Measurements from ENCODE around the gene PRELID3B.
"Not testable (repeated sequence)": the region's sequence is repeated elsewhere in the genome, so short reads cannot be mapped to it uniquely, and the experiment has no call there.

The PRELID3B gene

DNA sequence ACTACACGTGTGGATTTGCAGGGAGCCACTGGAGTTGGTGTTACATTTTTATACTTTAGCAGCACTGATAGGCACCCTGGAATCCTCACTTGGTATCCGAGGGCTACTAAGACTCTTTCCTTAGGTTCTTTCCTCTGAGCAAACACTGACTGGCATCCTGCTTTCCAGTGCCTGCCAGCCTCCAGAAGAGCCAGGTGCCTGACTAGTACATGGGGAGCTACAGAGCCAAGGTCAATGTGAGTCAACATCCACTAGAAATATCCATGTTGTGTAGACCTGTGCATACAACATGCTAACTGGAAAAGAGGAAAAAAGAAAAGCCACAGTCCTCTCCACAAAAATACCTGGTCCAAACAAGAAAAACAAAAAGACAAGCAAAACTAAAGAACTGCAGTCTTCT is 17.5 kb downstream of the PRELID3B start:
- DNase-seq = no peak

DNA sequence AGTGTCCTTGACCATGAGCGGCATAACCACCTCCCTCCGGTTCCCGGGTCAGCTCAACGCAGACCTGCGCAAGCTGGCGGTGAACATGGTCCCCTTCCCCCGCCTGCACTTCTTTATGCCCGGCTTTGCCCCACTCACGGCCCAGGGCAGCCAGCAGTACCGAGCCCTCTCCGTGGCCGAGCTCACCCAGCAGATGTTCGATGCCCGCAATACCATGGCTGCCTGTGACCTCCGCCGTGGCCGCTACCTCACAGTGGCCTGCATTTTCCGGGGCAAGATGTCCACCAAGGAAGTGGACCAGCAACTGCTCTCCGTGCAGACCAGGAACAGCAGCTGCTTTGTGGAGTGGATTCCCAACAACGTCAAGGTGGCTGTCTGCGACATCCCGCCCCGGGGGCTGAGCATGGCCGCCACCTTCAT is 18.5 kb downstream of the PRELID3B start:
- peak; percentile 46 for DNase-seq

DNA sequence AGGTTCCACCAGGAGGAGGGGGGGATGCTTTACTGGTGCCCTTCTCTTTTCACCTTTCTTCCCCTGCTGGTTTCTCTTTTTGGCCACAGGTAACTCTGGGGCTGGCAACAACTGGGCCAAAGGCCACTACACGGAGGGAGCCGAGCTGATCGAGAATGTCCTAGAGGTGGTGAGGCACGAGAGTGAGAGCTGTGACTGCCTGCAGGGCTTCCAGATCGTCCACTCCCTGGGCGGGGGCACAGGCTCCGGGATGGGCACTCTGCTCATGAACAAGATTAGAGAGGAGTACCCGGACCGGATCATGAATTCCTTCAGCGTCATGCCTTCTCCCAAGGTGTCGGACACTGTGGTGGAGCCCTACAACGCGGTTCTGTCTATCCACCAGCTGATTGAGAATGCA is 19.0 kb downstream of the PRELID3B start:
- peak; percentile 33 for DNase-seq

GRCh38 chr20:59022754-59023153 is 19.8 kb downstream of the PRELID3B start:
- DNase-seq = peak; percentile 32

GRCh38 chr20:59020938-59021551 is 21.5 kb downstream of the PRELID3B start:
- DNase-seq = peak; percentile 41

DNA sequence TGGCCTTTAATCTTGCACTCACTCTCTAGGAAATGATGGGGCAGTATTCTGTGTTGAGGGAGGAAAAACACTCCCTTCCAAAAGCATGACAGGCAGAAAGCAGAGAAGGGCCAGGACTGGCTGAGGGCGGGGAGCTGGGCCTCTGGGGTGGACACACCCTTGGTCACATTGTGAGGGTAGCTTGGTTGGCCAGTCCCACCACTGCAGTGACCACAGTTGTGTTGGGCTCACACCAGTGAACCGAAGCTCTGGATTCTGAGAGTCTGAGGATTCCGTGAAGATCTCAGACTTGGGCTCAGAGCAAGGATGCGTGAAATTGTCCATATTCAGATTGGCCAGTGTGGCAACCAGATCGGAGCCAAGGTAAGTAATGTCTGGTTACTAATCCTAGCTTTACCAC is 23.4 kb downstream of the PRELID3B start, which contains the start of gene TUBB1:
TSS of gene TUBB1 (plus strand) at position 213 of the 400 bp plus-strand sequence. CDS start at position 307, 94 bp downstream.
- peak; percentile 43 for DNase-seq

DNA sequence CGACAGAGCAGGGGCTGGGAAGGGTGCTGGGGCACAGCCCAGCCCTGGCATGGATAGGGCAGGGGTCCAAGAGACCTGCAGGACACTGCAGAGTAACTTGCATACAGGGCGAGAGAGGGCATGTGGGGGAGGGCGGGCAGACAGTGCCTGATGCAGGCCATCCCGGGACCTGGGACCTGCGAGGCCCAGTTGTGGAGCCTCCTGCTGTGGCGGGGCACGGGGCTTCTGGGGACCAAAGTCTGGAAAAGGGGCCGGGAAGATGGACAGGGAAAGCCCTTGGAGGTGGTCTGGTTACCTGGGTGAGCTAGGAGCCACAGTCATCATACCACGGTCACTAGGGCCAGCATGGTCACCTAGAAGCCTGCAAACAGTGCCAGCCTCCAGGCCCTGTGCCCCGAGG is 23.8 kb downstream of the PRELID3B start:
- DNase-seq = peak; percentile 37

DNA sequence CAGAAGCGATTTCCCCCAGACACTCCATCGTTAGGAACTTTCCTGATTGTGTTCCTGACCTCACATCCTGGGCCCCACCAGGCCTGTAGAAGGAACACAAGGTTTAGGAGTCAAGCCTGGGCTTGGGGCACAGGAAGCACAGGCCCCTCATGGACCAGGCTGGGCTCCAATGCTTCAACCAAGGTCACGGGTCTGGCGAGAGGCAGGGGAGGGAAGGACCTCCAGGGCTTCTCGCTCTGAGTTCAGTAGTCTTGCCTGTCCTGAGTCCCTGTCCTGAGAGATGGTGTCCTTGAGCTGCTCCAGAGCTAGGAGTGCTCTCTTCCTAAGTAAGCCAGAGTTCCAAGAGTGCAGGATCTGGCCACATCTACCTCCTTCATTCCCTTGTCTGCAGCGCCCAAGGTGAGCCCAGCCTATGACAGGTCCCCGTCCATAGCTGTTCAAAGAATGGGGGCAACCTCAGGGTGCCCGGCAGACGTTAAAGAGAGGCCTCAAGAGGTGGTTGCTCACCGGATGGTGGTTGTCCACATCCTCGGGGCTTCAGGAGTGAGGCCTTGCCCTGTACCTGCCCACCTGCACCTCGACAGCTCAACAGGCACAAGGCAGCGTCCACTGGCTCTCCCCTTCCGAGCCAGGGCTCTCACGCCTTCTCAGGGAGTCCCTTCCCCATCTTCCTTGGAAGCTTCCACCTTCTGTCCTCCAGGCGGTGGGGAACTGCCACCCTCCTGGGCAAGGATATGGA is 24.9 kb downstream of the PRELID3B start:
- DNase-seq = peak; percentile 48

DNA sequence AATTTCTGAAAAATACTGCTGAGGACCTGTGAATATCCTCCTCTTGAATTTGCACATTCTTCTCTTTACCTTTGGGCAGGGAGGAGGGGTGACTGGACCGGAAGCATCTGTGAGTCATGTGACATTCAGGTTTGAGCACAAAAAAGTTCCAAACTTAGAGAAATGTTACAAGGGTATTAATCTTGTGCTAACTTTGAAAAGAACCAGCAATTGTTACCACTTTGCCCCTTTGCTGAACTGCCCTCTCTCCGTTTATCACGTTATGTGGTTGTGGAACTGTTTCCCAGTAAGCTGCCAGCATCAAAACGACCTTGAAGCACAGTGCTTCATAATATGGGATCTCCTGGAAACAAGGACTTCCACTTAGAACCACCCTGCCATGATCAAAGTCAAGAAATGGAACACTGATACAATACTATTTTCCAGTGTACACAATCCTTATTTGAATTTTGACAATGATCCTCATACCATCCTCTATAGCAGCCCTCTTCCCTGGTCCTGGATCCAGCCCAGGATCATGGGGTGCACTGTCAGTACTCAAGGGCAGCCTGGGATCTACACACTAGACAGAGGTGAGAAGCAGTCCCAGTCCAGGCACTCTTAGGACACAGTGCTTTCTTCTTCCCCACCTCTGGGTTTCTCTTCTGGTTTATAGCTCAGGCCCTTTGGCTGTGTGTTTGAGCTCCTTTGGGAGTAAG is 25.6 kb downstream of the PRELID3B start:
- peak; percentile 33 for DNase-seq

DNA sequence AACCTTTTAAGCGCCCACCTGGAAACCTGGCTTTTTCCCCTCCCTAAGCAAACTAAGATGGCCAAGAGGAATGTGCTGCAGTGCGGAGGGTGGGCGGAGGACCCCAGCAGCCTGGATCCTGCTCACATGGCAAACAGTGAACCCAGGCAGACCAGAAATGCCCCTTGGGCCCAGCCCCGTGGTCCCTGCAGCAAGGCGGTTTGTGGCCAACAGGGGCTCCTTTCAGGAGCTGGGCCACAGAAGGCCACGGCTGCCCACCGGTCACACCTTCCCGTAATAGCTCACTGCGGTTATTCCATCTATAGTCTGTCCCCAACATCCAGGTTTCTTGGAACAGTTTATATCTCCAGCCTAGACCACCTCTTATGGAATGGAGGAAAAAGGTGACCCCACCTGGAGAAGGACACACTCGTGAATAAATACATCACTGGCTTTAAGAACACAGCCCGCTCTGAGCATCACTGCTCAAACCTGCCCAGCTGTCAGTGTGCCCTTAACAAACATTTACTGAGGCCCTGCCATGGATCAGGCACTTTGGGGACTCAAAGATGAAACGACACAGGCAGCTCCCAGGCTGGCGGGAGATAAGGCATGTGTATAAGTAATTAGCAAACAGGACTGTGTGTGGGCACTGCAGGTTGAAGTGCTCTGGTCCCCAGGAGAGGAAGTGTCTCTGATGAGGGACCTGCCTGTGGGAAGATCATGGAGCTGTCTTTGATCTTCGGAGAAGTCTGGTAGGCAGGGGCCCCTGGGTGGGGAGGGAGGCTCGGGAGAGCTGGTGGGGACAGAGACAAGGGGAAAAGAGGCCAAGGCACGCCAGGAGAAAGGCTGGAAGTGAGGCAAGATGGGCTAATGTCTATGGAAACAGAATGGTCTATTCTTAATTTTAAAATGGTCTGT is 26.5 kb downstream of the PRELID3B start:
- DNase-seq = peak; percentile 38

DNA sequence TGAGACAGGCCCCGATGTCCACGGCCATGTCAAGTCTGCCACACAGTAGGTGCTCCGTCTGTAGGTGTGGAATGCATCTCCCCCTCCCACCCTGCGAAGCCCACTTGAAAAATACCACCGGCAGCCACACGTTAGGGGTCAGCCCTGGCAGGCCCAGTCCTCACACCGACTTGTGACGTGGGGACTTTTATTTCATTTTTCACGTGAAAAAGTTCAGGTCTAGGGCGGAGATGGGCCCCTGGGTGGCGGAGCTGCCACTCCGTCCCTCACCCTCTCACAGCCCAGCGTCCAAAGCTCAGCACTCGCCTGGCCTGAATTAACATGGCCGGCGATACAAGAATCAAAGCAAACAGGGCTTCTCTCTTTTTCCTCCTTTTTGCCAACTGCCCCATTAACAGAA is 27.2 kb downstream of the PRELID3B start:
- DNase-seq = no peak

- DNase-seq = peak; percentile 42
Measured at GRCh38 chr20:59014680-59015389, 27.8 kb downstream of the PRELID3B start.

DNA sequence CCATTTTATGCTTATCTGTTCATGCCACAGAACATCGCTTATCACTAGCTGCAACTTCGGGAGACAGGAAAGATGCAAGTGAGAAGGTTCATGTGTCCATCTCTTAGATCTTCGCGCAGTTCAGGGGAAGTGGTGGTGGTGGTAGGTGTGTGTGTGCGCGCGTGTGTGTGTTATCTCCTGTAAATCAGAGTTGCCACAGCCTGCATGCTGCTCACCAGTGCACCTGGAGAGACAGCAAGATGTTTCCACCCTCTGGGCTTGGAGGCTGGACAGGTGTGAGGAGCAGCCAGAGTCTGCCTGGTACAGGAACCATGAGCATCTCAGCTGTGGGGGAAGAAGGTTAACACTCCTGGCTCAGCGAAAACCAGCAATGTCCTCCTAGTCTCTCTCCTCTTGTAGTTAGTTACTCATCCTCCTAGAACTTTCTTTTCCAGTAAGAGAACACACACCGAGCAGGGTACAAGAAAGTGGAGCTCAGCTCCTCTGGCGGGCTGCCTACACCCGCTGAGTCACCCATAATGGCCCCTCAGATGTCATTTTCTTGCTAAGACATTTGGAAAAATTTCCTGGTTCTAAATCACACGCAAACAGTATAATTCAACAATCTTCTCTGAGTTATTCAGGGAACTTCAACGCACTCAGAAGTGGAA is 28.5 kb downstream of the PRELID3B start:
- peak; percentile 51 for DNase-seq

GRCh38 chr20:59013031-59013951 is 29.3 kb downstream of the PRELID3B start:
- DNase-seq = peak; percentile 42

DNA sequence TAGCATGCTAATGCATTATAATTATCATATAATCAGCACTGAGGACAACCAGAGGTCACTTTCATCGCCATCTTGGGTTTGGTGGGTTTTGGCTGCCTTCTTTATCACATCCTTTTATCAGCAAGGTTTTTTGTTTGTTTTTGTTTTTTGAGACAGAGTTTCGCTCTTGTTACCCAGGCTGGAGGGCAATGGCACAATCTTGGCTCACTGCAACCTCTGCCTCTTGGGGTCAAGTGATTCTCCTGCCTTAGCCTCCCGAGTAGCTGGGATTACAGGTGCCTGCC is 30.8 kb downstream of the PRELID3B start:
- DNase-seq = not testable (repeated sequence)

DNA sequence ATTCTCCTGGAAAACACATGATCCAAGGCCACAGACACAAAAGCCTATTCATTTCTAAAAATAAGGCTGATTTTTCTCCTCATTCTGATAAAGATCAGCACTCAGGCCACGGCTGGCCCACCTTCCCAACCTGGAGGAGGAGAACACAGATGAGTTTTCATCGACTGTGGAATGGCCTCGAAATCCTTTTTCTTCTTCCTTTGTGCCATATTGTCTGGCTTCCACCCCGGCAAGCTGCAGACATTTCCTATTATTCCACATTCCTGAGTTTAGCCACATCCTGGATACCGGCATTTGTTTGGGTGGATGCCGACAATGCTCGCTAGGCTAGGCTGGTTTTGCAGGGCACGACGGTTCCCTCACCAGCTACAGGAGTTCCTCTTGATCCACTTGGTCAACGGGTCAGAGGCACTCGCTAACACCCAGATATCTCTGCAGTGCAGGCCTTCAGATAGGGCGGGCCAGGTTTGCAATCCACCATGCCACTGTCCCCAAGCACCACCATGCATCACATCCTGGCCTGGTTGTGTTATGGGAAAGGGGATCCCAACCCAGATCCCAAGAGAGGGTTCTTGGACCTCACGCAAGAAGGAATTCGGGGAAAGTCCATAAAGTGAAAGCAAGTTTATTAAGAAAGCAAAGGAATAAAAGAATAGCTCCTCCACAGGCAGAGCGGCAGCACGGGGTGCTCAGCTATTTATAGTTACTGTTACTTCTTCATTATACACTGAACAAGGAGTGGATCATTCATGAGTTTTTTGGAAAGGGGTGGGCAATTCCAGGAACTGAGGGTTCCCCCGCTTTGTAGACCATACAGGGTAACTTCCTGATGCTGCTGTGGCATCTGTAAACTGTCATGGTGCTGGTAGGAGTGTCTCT is 31.4 kb downstream of the PRELID3B start:
- DNase-seq = peak; percentile 36

GRCh38 chr20:59010321-59010994 is 32.1 kb downstream of the PRELID3B start:
- peak; percentile 47 for DNase-seq

DNA sequence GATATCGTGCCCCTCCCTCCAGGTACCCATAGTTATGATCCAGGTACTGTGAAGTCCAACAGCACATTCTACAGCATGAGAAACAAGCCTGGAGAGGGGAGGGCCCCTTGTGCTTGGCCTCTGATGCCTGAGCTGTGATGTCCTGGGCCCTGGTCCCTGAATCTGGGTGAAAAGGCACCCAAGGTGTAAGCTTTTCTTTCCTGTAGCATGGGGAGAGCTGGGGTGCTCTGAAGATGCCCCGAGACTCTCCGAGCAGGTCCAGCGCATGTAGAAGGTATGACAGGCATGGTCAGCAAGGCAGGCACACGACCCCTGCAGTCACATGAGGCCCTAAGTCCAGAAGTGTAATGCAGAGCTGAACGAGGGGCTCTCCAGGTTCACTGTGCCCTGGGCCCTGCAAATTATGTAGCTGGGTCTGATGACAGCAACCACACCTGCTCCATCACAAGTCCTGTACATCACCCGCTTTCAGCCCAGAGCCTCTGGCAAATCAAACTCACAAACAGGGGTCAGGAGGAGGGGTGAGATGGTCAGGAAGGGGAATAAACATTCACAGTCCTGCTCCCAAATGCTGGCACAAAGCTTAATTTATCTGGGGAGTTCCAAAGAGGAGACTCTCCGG is 33.8 kb downstream of the PRELID3B start:
- DNase-seq = peak; percentile 40
